Gastroesophageal sphincter (tissue), 4 donors: ENCODE data around the gene THSD7A. TPM values are rescaled to one million over a fixed set of nuclear protein-coding genes. Genes with fewer than 3 reads are reported as not detected.

ENCODE experiments used
- ATAC-seq: fragments of 150-250 bp; one replicate; pipeline ENCODE4 v1.9.1; 2016; ENCODE audit warnings: mild to moderate bottlenecking, moderate library complexity
- H3K27ac ChIP-seq, 4 donors: fragments of 200-600 bp; sonication (generic) in 3 of 4; 1 replicate in 3 of 4; 2 replicates in 1 of 4; pipeline ENCODE4 v1.5.1; 2016 to 2019
- H3K27me3 ChIP-seq: fragments of 200-600 bp; sonication (generic); one replicate; pipeline ENCODE4 v1.5.1; 2019
- H3K36me3 ChIP-seq, 2 donors: fragments of 200-600 bp; sonication (generic); one replicate each; pipeline ENCODE4 v1.5.1; 2019; ENCODE audit warnings: control low read depth in 1 of 2
- H3K4me1 ChIP-seq, 3 donors: fragments of 200-600 bp; sonication (generic); 1 replicate in 2 of 3; 2 replicates in 1 of 3; pipeline ENCODE4 v1.5.1; 2016 to 2019; ENCODE audit warnings: control low read depth in 2 of 3
- H3K4me3 ChIP-seq, 2 donors: fragments of 200-600 bp; sonication (generic); one replicate each; pipeline ENCODE4 v1.5.1; 2019; ENCODE audit warnings: mild to moderate bottlenecking in 1 of 2, moderate library complexity in 1 of 2
- H3K9me3 ChIP-seq, 3 donors: fragments of 200-600 bp; sonication (generic); one replicate each; pipeline ENCODE4 v1.5.1; 2017 to 2019; ENCODE audit warnings: control low read depth in 2 of 3
- CTCF ChIP-seq, 4 experiments: fragments of 200-600 bp in 2 of 4; fragments of 450-650 bp in 2 of 4; sonication (generic) in 1 of 4; IDR thresholded peaks; one replicate each; pipeline ENCODE4 v1.5.1; 2017 to 2019; ENCODE audit warnings: antibody characterized with exemption in 4 of 4, mild to moderate bottlenecking in 2 of 4, moderate library complexity in 2 of 4
- EP300 ChIP-seq: sonication (generic); formaldehyde crosslinking; IDR thresholded peaks from one replicate; pipeline ENCODE4 v1.6.1; 2017; ENCODE audit warnings: antibody characterized with exemption, mild to moderate bottlenecking
- POLR2A ChIP-seq, 2 donors: fragments of 450-650 bp; IDR thresholded peaks; one replicate each; pipeline ENCODE4 v1.6.1; 2017; ENCODE audit warnings: antibody characterized with exemption in 2 of 2, mild to moderate bottlenecking in 2 of 2, moderate library complexity in 1 of 2
- POLR2AphosphoS5 ChIP-seq: sonication (generic); formaldehyde crosslinking; IDR thresholded peaks from one replicate; pipeline ENCODE4 v1.6.1; 2017; ENCODE audit warnings: antibody characterized with exemption
- WGBS, 2 donors: methylation state at CpG; one replicate each; pipeline ENCODE4 v1.1.5; 2018; ENCODE audit warnings: low coverage in 1 of 2; 5-methylcytosine and 5-hydroxymethylcytosine counted together
- total RNA-seq, 4 donors: library from RNA; depleted of rRNA; stranded (reverse); fragments of >200 nt; gene quantifications; one replicate each; pipeline ENCODE4 v1.1.0, GENCODE V29; 2016

THSD7A gene
- total RNA-seq, 4 donors from 2014 or later = 2.9 to 6.2 (median 3.9) TPM

GRCh38 chr7:11480143-11480542 is 351.9 kb downstream of the THSD7A start:
- H3K36me3 ChIP-seq = no peaks in the 10 kb centered on the region
- no peaks in the 10 kb centered on the region for H3K9me3 ChIP-seq
- ATAC-seq = no peak
- no peak overlapping the region for H3K27ac ChIP-seq
- no peak for TF ChIP-seq POLR2A (IDR thresholded peaks at IDR 0.05)
- TF ChIP-seq EP300 = no peak
- H3K4me3 ChIP-seq = no peak overlapping the region
- WGBS, 2 donors = 75 to 77% methylated on average over 3 of the region's 3 CpGs
- H3K27me3 ChIP-seq = no peaks in the 10 kb centered on the region
- H3K4me1 ChIP-seq = no peaks in the 10 kb centered on the region

GRCh38 chr7:11478882-11479281 is 353.1 kb downstream of the THSD7A start:
- no peak for ATAC-seq
- H3K4me1 ChIP-seq = no peaks in the 10 kb centered on the region
- WGBS, 2 donors = 80 to 85% methylated on average over 3 of the region's 3 CpGs
- H3K36me3 ChIP-seq = no peaks in the 10 kb centered on the region
- H3K9me3 ChIP-seq = no peaks in the 10 kb centered on the region
- no peaks in the 10 kb centered on the region for H3K27me3 ChIP-seq
- H3K27ac ChIP-seq = no peak overlapping the region
- TF ChIP-seq POLR2A (IDR thresholded peaks at IDR 0.05) = no peak
- TF ChIP-seq EP300 = no peak
- H3K4me3 ChIP-seq = no peak overlapping the region

- no peak for ATAC-seq
- no peak for TF ChIP-seq CTCF (IDR thresholded peaks at IDR 0.05)
- TF ChIP-seq EP300 = no peak
- no peak for TF ChIP-seq POLR2A (IDR thresholded peaks at IDR 0.05)
- TF ChIP-seq POLR2AphosphoS5 = no peak
- no peak overlapping the region for H3K4me3 ChIP-seq
- H3K27me3 ChIP-seq = no peaks in the 10 kb centered on the region
- H3K9me3 ChIP-seq = no peaks in the 10 kb centered on the region
- no peak overlapping the region for H3K27ac ChIP-seq
- no peaks in the 10 kb centered on the region for H3K4me1 ChIP-seq
- no peaks in the 10 kb centered on the region for H3K36me3 ChIP-seq
- WGBS, 2 donors = 89 to 92% methylated on average over 1 of the region's 1 CpG
Observed at GRCh38 chr7:11478426-11478825, 353.6 kb downstream of the THSD7A start.

GRCh38 chr7:11474902-11475585 is 357.0 kb downstream of the THSD7A start:
- Histone ChIP-seq H3K9me3 (no peaks in the 10 kb centered on the region), H3K4me3 (no peak overlapping the region), H3K36me3 (no peaks in the 10 kb centered on the region), H3K27me3 (no peaks in the 10 kb centered on the region), H3K27ac (no peak overlapping the region), H3K4me1 (no peaks in the 10 kb centered on the region)
- no peak for TF ChIP-seq POLR2A (IDR thresholded peaks at IDR 0.05)
- ATAC-seq = no peak
- 50 to 67% methylated on average over 1 to 2 of the region's 6 CpGs for WGBS, 2 donors

GRCh38 chr7:11473807-11474424 is 358.1 kb downstream of the THSD7A start:
- Histone ChIP-seq H3K36me3 (no peaks in the 10 kb centered on the region), H3K27ac (no peak overlapping the region), H3K9me3 (no peaks in the 10 kb centered on the region), H3K4me3 (no peak overlapping the region), H3K4me1 (no peaks in the 10 kb centered on the region), H3K27me3 (no peaks in the 10 kb centered on the region)
- ATAC-seq = no peak
- TF ChIP-seq POLR2AphosphoS5 (no peak), EP300 (no peak), POLR2A (IDR thresholded peaks at IDR 0.05) (no peak), CTCF (IDR thresholded peaks at IDR 0.05) (no peak)
- WGBS, 2 donors = 93 to 97% methylated on average over 5 to 8 of the region's 8 CpGs

GRCh38 chr7:11473220-11473619 is 358.8 kb downstream of the THSD7A start:
- Histone ChIP-seq H3K4me1 (no peaks in the 10 kb centered on the region), H3K27me3 (no peaks in the 10 kb centered on the region), H3K27ac (no peak overlapping the region), H3K36me3 (no peaks in the 10 kb centered on the region), H3K4me3 (no peak overlapping the region), H3K9me3 (no peaks in the 10 kb centered on the region)
- 68 to 89% methylated on average over 2 of the region's 2 CpGs for WGBS, 2 donors
- TF ChIP-seq POLR2AphosphoS5 (no peak), POLR2A (IDR thresholded peaks at IDR 0.05) (no peak), EP300 (no peak), CTCF (IDR thresholded peaks at IDR 0.05) (no peak)
- ATAC-seq = no peak
